Loucy (cell line): ENCODE data around the gene THPO.

Experiments
- H2AFZ ChIP-seq: fragments of 200-600 bp; sonication (generic); 2 replicates; pipeline ENCODE4 v1.6.0; 2016; ENCODE audit warnings: antibody characterized with exemption, mild to moderate bottlenecking, low read length, moderate library complexity
- H3F3A ChIP-seq: fragments of 200-600 bp; 2 replicates; pipeline ENCODE4 v1.6.0; 2016; ENCODE audit warnings: antibody characterized with exemption, low read depth, mild to moderate bottlenecking
- H3K27me3 ChIP-seq: fragments of 200-600 bp; sonication (generic); 2 replicates; pipeline ENCODE4 v1.6.1; 2014; ENCODE audit warnings: low read length, mild to moderate bottlenecking; ENCODE audit not compliant: insufficient read depth, poor library complexity, severe bottlenecking
- H3K36me3 ChIP-seq: fragments of 200-600 bp; sonication (generic); 2 replicates; pipeline ENCODE4 v1.6.1; 2016; ENCODE audit warnings: low read length; ENCODE audit not compliant: insufficient read depth
- H3K4me1 ChIP-seq: fragments of 200-600 bp; sonication (generic); 2 replicates; pipeline ENCODE4 v1.5.1; 2014; ENCODE audit warnings: low read length, mild to moderate bottlenecking; ENCODE audit not compliant: insufficient read depth, poor library complexity, severe bottlenecking
- H3K4me2 ChIP-seq: fragments of 200-600 bp; sonication (generic); 2 replicates; pipeline ENCODE4 v1.6.0; 2014; ENCODE audit warnings: antibody characterized with exemption, low read length, low read depth, mild to moderate bottlenecking; ENCODE audit not compliant: poor library complexity, severe bottlenecking
- H3K4me3 ChIP-seq: fragments of 200-600 bp; sonication (generic); 2 replicates; pipeline ENCODE4 v1.5.1; 2014; ENCODE audit warnings: low read length, mild to moderate bottlenecking, mixed read lengths; ENCODE audit not compliant: poor library complexity, severe bottlenecking
- H3K79me2 ChIP-seq: fragments of 200-600 bp; sonication (generic); 2 replicates; pipeline ENCODE4 v1.6.1; 2014; ENCODE audit warnings: low read length; ENCODE audit not compliant: insufficient read depth
- H3K9ac ChIP-seq: fragments of 200-600 bp; sonication (generic); 2 replicates; pipeline ENCODE4 v1.6.0; 2014; ENCODE audit warnings: mild to moderate bottlenecking, low read depth, low read length, moderate library complexity; ENCODE audit not compliant: poor library complexity, severe bottlenecking
- H3K9me2 ChIP-seq: fragments of 200-600 bp; sonication (generic); replicated peaks from 2 replicates; pipeline ENCODE4 v1.6.1; 2016; ENCODE audit warnings: low read depth, low read length, mixed read lengths
- H3K9me3 ChIP-seq: fragments of 200-600 bp; sonication (generic); 2 replicates; pipeline ENCODE4 v1.6.1; 2014; ENCODE audit warnings: mild to moderate bottlenecking, antibody characterized with exemption, low read length, low read depth; ENCODE audit not compliant: insufficient read depth
- H4K20me1 ChIP-seq: fragments of 200-600 bp; sonication (generic); 2 replicates; pipeline ENCODE4 v1.6.0; 2014; ENCODE audit warnings: antibody characterized with exemption, low read length, mild to moderate bottlenecking; ENCODE audit not compliant: insufficient read depth, poor library complexity, severe bottlenecking
- EZH2phosphoT487 ChIP-seq: fragments of 200-600 bp; IDR thresholded peaks from 2 replicates; pipeline ENCODE4 v1.6.1; 2018; ENCODE audit warnings: antibody characterized with exemption, mild to moderate bottlenecking, moderate library complexity, borderline replicate concordance
- TF ChIP-seq, protein P1 (sequence below): fragments of 200-600 bp; sonication (generic); conservative IDR thresholded peaks from 2 replicates; pipeline ENCODE4 v1.5.1; 2014; ENCODE audit warnings: mild to moderate bottlenecking, antibody characterized with exemption, low read length

Gene THPO

DNA sequence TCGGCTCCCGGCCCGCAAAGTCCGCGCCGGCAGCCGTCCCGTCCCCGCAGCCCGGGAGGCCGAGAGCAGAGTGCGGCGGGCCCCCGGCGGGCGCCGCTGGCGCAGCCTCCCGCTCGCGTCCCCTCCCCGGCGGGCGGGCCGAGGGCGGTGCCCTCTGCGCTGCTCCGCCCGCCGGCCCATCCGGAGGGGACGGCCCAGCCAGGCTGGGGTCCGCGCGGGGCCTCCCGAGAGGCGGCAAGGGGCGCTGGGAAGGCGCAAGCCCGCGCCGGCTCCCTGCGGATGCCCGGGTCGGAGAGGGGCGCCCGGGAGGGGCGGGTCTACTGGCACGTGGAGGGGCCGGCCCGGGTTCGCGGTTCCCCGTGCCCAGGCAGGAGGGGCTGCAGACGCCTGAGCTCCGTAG lies 16.5 kb downstream of the THPO start, which contains the start of the genes CLCN2 and POLR2H:
CLCN2 (minus strand) TSS at position 74 of the 400 bp plus-strand sequence. CDS start 126 bp downstream, outside the sequence.
POLR2H (plus strand) TSS at position 179 of the 400 bp plus-strand sequence. CDS start 1,783 bp downstream, outside the sequence.
- Histone ChIP-seq H3K27me3 (no peaks in the 10 kb centered on the region), H2AFZ (peak within 1 kb of the TSS; percentile 90), H3K9ac (peak within 1 kb of the TSS; percentile 91), H3K36me3 (peaks cover under 1% of the 10 kb centered on the region; the same call in 1 of the 2 replicates), H3K9me3 (no peaks in the 10 kb centered on the region), H3K4me1 (peaks cover 24% of the 10 kb centered on the region), H3K9me2 (no peaks in the 10 kb centered on the region), H3F3A (no peaks in the 10 kb centered on the region), H4K20me1 (peaks cover 15% of the 10 kb centered on the region), H3K4me2 (peak within 1 kb of the TSS; percentile 86), H3K79me2 (peaks cover 43% of the 10 kb centered on the region), H3K4me3 (peak within 1 kb of the TSS; percentile 85)
- no peak for TF ChIP-seq EZH2phosphoT487
- TF ChIP-seq, protein P1, sequence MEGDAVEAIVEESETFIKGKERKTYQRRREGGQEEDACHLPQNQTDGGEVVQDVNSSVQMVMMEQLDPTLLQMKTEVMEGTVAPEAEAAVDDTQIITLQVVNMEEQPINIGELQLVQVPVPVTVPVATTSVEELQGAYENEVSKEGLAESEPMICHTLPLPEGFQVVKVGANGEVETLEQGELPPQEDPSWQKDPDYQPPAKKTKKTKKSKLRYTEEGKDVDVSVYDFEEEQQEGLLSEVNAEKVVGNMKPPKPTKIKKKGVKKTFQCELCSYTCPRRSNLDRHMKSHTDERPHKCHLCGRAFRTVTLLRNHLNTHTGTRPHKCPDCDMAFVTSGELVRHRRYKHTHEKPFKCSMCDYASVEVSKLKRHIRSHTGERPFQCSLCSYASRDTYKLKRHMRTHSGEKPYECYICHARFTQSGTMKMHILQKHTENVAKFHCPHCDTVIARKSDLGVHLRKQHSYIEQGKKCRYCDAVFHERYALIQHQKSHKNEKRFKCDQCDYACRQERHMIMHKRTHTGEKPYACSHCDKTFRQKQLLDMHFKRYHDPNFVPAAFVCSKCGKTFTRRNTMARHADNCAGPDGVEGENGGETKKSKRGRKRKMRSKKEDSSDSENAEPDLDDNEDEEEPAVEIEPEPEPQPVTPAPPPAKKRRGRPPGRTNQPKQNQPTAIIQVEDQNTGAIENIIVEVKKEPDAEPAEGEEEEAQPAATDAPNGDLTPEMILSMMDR: no peak

DNA sequence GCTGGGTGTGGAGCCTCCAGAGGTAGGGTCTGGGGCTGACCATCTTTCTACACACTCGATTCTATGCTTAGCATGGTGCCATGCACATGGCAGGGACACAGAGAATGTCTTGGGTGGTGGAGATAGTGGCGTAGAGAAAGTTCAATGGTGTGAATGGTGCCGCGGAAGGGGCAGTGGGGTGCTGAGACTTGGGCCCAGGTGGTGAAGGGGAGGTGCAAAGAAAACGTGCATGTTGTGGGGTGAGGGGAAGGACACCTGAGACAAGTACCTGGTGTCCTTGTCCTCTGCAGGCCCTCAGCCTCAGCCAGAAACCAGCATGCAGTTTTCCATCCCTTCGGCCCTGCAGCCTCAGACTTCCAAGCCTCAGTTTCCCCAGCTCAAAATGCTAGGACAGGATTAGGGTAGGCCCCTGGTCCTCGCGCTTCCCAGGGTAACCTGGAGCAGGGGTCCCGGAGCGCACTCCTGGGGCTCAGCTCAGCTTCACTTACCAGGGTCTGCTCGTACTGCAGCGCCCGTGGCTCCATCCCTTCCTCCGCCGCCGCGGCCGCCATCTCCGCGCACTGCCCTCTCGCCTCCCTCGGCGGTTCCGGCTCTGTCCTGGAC lies 17.0 kb downstream of the THPO start:
- H2AFZ ChIP-seq: peak overlapping the region; percentile 75
- H3K9me2 ChIP-seq: no peaks in the 10 kb centered on the region
- H3K4me1 ChIP-seq: peaks cover 23% of the 10 kb centered on the region
- H3K27me3 ChIP-seq: no peaks in the 10 kb centered on the region
- peak overlapping the region; percentile 86 for H3K4me2 ChIP-seq
- no peaks in the 10 kb centered on the region for H3F3A ChIP-seq
- peaks cover 15% of the 10 kb centered on the region for H4K20me1 ChIP-seq
- no peak for TF ChIP-seq EZH2phosphoT487
- TF ChIP-seq, protein P1: no peak
- H3K79me2 ChIP-seq: peaks cover 40% of the 10 kb centered on the region
- peak overlapping the region; percentile 85 for H3K4me3 ChIP-seq
- no peaks in the 10 kb centered on the region for H3K36me3 ChIP-seq
- H3K9ac ChIP-seq: peak overlapping the region; percentile 68
- no peaks in the 10 kb centered on the region for H3K9me3 ChIP-seq

DNA sequence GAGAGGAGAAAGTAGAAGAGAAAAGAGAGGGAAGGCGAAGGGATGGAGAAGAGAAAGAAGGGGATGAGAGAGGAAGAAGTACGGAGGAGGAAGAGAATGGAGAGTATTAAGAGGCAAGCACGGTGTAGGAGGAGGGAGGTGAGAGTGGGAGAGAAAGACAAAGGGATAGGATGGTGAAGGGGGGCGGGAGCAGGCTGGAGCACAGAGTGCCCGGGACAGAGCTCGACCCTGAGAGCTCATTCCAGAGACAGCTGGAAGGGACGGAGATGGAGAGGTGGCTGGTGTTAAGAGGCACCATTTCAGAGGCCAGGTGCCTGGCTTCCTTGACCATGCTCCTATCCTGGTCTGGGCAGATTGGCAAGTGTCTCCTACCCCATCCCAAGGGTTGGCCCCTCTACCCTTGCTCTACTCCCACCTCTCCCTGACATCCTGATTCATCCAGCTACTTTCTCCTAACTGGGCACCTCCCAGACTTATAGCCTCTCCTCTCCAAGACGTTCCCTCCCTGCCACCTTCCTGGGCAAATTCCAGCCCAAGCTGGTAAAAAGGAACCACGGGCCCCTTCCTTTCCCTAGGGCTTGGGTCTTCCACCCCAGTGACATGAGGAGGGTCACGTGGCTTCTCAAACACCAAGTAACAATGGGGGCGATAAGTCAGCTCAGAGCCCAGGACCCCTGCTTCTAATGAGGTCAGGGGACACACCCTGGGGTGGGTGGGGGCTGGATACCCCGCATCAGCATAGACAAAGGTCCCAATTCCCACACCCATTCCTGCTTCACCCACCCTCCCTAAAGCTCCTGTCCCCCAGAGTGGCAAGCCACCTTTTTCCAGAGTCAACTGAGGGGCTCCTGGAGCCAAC lies 17.7 kb downstream of the THPO start:
- H3K27me3 ChIP-seq: no peaks in the 10 kb centered on the region
- H3F3A ChIP-seq: no peaks in the 10 kb centered on the region

More for the DNA sequence above, 17.7 kb downstream of the THPO start:
- Histone ChIP-seq H2AFZ (no peak overlapping the region), H3K9me2 (no peaks in the 10 kb centered on the region), H3K9ac (peak overlapping the region; percentile 68), H3K4me1 (peaks cover 22% of the 10 kb centered on the region), H3K79me2 (peaks cover 35% of the 10 kb centered on the region), H3K36me3 (no peaks in the 10 kb centered on the region), H3K4me3 (peak overlapping the region; percentile 85), H4K20me1 (peaks cover 15% of the 10 kb centered on the region), H3K4me2 (peak overlapping the region; percentile 86), H3K9me3 (no peaks in the 10 kb centered on the region)
- no peak for TF ChIP-seq EZH2phosphoT487
- TF ChIP-seq, protein P1: no peak
